GM12892 (cell line): Measurements from ENCODE around the gene ASAH2B.

ENCODE experiments used
- DNase-seq: peaks from one replicate; pipeline ENCODE4 v3.0.0; 2011; ENCODE audit not compliant: insufficient read length
- FAIRE-seq: peaks from 2 replicates; lab custom pipeline; 2011; peaks lifted over from hg19 to GRCh38; lab: Jason Lieb, UNC
- POLR2A ChIP-seq: IDR thresholded peaks from 2 replicates; pipeline ENCODE4 v1.6.1; 2011; ENCODE audit warnings: low read depth, low read length, control low read depth
- POLR2AphosphoS5 ChIP-seq: IDR thresholded peaks from 2 replicates; pipeline ENCODE4 v1.6.1; 2011; ENCODE audit warnings: low read depth, low read length, control low read depth
- TAF1 ChIP-seq: IDR thresholded peaks from 2 replicates; pipeline ENCODE4 v1.6.1; 2011; ENCODE audit warnings: low read depth, mild to moderate bottlenecking, control low read depth, low read length, borderline replicate concordance

The ASAH2B gene

DNA sequence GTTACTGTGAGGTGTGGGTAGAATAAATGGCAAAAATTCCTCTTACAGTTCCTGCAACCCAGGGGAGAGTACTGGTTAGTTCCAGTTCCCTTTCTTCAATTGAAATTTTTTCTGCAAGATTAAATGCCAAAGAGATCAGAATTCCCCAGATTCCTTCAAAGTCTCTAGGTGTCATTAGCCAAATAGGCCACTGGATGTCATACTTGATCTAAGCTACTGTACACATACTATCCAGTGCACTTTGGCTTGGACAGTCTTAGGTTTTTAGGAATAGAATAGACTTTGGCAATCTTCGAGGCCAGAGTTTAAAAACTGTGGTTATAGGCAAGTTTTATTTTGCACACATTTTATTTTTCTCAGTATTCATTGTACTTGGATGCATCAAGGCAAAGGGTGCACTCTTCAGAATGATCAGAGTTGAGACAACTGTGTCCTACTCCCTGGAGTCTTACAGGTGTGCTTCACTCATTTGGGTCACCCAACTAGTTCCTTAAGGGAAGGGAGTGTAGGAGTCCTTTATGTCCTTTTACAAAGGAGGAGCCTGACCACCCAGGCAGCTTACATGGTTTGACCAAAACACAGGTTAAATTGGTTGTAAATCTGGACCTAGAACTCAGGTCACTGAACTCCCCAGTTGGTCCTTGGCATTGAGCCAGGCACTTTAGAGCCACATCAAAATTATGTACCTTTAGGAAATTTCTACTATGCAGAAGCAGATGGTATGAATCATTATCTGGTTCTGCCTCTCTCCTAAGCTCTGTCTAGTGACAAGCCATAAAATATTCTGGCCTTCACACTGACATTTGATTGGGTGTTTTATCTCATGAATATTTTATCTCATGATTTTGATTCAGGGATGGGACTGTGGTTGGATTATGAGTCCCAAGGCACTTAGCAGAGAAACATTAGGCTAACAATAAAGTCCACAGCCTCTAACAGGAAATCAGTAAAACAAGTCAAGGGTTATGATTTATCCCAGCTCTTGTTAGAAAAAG is 49.5 kb downstream of the ASAH2B start:
- TF ChIP-seq TAF1 (no peak), POLR2AphosphoS5 (no peak)
- FAIRE-seq (no peak), DNase-seq (no peak)

DNA sequence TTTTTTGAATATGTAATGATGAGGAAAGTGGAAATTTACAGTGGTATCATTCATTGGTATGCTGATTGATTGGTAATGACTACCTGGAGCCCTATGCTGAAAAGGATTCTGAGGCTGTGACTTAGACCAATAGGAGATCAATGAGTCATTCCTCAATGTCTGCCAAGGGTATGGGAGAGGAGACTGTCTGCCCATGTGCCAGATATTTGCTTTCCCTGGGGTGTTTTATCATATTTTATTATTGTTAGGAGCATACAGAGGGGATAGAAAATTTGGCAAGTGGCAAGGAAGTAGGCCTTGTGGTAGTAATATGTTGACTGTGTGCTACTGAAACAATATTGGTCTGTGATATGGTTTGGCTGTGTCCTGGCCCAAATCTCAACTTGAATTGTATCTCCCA is 54.8 kb downstream of the ASAH2B start:
- no peak for DNase-seq
- no peak for TF ChIP-seq TAF1
- TF ChIP-seq POLR2AphosphoS5 = no peak
- no peak for TF ChIP-seq POLR2A
- no peak for FAIRE-seq

DNA sequence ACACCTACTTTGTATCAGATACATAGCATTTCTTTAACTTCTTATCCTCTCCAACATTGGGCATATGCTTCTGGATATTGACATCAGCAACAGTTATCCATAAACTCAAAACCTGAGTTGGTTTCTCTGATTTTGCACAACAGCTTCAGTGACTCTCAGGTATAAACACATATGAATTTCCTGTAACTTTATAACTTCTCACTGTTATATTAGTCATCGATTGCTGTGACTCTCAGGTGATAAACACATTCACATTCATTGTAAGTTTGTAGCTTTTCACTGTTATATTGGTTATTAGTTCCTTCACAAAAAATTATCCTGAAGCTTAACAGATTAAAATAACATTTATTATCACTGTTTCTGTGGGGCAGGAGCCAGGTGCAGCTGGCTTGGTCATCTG is 57.0 kb downstream of the ASAH2B start:
- DNase-seq = no peak
- no peak for TF ChIP-seq POLR2A
- no peak for TF ChIP-seq TAF1
- TF ChIP-seq POLR2AphosphoS5 = no peak
- FAIRE-seq = no peak

DNA sequence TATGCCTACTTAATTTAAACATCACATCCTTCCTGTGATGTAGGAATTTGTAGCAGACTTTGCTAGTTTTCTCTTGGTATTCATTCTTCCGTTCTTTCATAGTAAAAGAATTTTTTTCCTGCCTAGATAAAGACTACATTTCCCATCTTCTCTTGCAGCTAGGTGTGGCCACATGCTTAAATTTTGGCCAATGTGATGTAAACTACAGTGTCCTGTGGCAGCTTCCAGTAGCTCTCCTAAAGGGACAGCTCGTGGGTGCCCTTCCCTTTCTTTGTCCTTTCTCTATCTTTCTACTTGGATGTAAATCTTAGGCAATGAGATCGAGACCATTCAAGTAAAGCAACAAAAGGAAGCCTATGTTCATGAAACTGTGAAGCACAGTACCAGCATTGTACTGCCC is 58.6 kb downstream of the ASAH2B start:
- FAIRE-seq = no peak
- DNase-seq = no peak
- no peak for TF ChIP-seq POLR2A
- no peak for TF ChIP-seq POLR2AphosphoS5
- no peak for TF ChIP-seq TAF1

DNA sequence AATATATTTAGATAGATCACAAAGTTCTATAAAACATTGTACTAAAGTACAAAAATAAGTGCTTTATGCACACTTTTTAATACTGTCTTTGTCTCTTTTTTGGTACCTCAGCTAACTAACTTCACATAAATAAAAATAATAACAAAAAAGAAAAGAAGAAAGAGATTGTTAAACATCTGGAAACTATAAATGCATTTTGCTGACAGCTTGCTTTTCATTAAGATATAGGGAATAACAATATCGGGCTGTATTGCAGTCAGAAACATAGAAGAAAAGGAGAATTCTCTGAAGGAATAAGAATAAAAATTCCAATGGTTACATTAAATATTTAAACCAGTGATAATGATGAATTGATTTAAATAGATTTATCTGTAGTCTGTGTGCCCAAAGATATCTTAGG is 59.9 kb downstream of the ASAH2B start:
- FAIRE-seq (no peak), DNase-seq (no peak)
- TF ChIP-seq POLR2AphosphoS5 (no peak), POLR2A (no peak), TAF1 (no peak)

DNA sequence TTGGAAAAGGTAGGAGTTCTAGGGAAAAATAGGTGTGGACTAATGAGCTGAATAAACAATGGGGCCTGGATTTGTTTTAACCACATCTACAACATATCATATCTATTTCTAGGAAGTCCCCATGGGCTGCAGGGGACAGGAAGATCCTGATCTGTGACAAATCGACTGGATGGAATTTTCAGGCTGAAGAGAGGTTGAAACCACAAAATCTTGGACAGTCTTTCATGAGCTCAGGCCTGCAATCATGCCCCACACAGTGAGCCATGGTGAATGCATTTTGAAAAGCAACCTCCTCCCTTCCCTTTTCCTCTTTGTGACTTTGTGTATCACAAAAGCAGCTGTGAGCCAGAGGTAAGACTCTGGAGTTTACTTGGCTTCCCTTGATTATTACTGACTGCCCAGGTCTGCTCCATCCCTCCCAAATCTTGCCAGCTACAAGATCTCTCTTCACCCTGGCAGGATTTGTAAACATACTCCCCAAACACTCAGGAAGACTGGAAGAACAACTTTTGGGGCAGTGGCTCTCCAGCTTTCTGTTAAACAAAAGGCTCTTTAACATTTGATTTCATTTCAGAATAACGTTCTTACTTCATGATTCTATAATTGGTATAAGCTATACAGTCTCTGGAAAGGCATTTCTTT is 66.4 kb downstream of the ASAH2B start:
- DNase-seq = no peak
- no peak for TF ChIP-seq TAF1
- no peak for TF ChIP-seq POLR2AphosphoS5
- no peak for TF ChIP-seq POLR2A
- no peak for FAIRE-seq

DNA sequence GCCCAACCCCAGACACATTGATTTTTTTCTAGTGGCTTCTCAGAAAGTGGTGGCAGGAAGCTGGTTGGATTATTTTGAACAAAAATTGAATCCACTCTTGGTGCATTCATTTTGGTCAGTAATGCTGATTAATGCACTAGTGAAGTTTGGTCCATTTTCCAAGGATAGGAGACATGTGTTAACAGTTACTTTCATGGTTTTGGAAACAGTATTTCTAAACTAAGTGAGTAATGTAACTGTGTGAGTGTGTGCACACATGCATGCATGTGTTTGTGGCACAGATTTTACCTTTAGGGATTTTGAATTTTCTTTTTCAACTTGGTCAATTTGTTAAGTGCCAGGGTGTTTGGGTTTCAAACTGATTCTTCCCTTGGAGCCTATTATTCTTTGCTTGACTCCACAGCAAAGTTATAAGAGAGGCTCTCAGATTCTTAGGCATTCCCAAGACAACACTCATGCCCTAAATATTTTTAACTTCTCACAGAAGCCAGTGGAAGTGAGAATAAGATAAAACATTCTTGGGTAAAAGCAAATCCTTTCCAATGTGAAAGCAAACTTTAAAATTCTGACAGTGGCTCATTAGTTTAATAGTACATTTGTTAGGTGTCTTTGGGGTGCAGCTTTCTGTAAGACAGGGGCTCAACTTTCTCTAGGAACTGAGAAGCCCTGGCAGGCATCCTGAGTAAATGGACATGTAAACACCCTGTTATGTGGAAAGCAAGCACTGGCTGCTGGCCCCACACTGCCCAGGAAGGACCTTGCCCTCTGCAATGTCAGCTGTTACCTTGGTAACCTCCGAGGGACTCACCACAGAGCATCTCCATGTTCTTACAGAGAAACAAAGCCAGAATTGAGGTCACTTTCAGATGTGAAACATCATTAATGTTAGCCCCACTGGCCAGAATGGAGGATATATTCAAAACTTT is 68.4 kb downstream of the ASAH2B start:
- DNase-seq = no peak

More for the DNA sequence above, 68.4 kb downstream of the ASAH2B start:
- TF ChIP-seq TAF1 (no peak), POLR2AphosphoS5 (no peak), POLR2A (no peak)
- no peak for FAIRE-seq
